ENCODE data around the gene MACROD2. TPM values are rescaled to one million over a fixed set of nuclear protein-coding genes. Genes with fewer than 3 reads are reported as not detected.

The MACROD2 gene
- total RNA-seq, 1 experiment from 2014 or later, result 1.6 TPM

DNA sequence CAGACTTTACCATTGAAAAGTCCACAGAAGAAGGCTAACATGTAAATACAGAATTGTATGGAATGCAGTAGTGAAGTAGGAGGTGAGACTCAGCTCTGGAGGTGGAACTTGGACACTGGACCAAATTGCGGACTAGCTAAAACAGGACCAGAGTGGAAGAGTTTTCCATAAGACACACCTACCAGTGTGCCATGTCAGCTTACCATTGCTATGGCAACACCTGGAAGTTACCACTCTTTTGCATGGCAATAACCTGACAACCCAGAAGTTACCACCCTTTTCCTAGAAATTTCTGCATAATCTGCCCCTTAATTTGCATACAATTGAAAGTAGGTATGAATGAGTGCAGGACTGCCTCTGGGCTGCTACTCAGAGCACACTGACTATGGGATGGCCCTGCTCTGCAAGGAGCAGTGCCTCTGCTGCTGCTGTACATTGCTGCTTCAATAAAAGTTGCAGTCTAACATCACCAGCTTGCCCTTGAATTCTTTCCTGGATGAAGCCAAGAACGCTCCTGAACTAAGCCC lies 911.7 kb downstream of the MACROD2 start:
- no peaks in the 10 kb centered on the region for H3K79me1 ChIP-seq (ENCODE audit: insufficient read depth, low read depth, low read length, poor library complexity, severe bottlenecking)
- H3K27ac Mint-ChIP-seq, result no peak overlapping the region
- no peak overlapping the region for H3K4ac ChIP-seq (ENCODE audit: low read depth, low read length)
- no peak overlapping the region for H2BK12ac ChIP-seq (ENCODE audit: insufficient read length, low read depth, low read length)
- no peak overlapping the region for H3K23ac ChIP-seq (ENCODE audit: insufficient read length, low read depth, low read length)
- no peak for DNase-seq
- H3K56ac ChIP-seq (ENCODE audit: insufficient read length, low read depth, low read length), result no peak overlapping the region
- H4K8ac ChIP-seq (replicated peaks; ENCODE audit: insufficient read length, low read depth, low read length), result no peak overlapping the region
- no CpG with 5 or more reads among the region's 2 CpGs for WGBS (ENCODE audit: extremely low coverage, insufficient read length, low lambda C conversion rate)
- H4K5ac ChIP-seq (ENCODE audit: insufficient read length, low read depth, low read length), result no peak overlapping the region
- TF ChIP-seq, protein P1, sequence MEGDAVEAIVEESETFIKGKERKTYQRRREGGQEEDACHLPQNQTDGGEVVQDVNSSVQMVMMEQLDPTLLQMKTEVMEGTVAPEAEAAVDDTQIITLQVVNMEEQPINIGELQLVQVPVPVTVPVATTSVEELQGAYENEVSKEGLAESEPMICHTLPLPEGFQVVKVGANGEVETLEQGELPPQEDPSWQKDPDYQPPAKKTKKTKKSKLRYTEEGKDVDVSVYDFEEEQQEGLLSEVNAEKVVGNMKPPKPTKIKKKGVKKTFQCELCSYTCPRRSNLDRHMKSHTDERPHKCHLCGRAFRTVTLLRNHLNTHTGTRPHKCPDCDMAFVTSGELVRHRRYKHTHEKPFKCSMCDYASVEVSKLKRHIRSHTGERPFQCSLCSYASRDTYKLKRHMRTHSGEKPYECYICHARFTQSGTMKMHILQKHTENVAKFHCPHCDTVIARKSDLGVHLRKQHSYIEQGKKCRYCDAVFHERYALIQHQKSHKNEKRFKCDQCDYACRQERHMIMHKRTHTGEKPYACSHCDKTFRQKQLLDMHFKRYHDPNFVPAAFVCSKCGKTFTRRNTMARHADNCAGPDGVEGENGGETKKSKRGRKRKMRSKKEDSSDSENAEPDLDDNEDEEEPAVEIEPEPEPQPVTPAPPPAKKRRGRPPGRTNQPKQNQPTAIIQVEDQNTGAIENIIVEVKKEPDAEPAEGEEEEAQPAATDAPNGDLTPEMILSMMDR (conservative IDR thresholded peaks at IDR 0.05), result no peak
- no peaks in the 10 kb centered on the region for H3K9me3 ChIP-seq (ENCODE audit: control insufficient read depth, low read depth, low read length)
- H2BK5ac ChIP-seq (ENCODE audit: insufficient read length, low read length), result no peak overlapping the region
- H2BK20ac ChIP-seq (ENCODE audit: low read depth, low read length, poor library complexity, severe bottlenecking), result no peak overlapping the region
- H2BK120ac ChIP-seq (ENCODE audit: low read depth, low read length, poor library complexity, severe bottlenecking), result no peak overlapping the region
- H4K91ac ChIP-seq (ENCODE audit: insufficient read length, low read depth, low read length), result no peak overlapping the region
- no peaks in the 10 kb centered on the region for H4K20me1 ChIP-seq (ENCODE audit: control insufficient read depth, insufficient read depth, insufficient read length)
- H3K79me2 ChIP-seq (ENCODE audit: insufficient read depth, low read length), result no peaks in the 10 kb centered on the region
- H3K4me1 Mint-ChIP-seq, result peaks cover 11 to 16% of the 10 kb centered on the region in 2 experiments
- H3K18ac ChIP-seq (ENCODE audit: insufficient read length, low read depth, low read length), result no peak overlapping the region
- H3K14ac ChIP-seq (ENCODE audit: insufficient read depth, low read length), result no peak overlapping the region
- H3K4me3 Mint-ChIP-seq, result no peak overlapping the region
- no peaks in the 10 kb centered on the region for H3K27me3 ChIP-seq (ENCODE audit: insufficient read depth, low read length)
- H2AK5ac ChIP-seq (ENCODE audit: insufficient read length, low read length), result no peak overlapping the region
- H3T11ph ChIP-seq (ENCODE audit: low read length), result no peak overlapping the region
- no peaks in the 10 kb centered on the region; a peak in 1 of 7 replicates for H3K36me3 Mint-ChIP-seq (ENCODE audit: insufficient read depth in 1 of 3, low read depth in 3 of 3)
- H3K4me1 ChIP-seq (ENCODE audit: insufficient read depth, low read length), result peaks cover 2% of the 10 kb centered on the region; the same call in 1 of the 2 replicates
- H3K27me3 Mint-ChIP-seq (ENCODE audit: low read depth), result no peaks in the 10 kb centered on the region
- H3K9ac ChIP-seq (ENCODE audit: extremely low read depth, insufficient read length, low read length), result no peak overlapping the region
- H3K4me2 ChIP-seq (ENCODE audit: insufficient read depth, insufficient read length, low read length), result no peak overlapping the region
- H3K27ac ChIP-seq (ENCODE audit: insufficient read length, low read depth, low read length), result no peak overlapping the region
- peaks cover 0 to 3% of the 10 kb centered on the region in 2 experiments; a peak in 1 of 5 replicates for H3K9me3 Mint-ChIP-seq
- H2AFZ ChIP-seq (ENCODE audit: low read length), result no peak overlapping the region
- H3K23me2 ChIP-seq (ENCODE audit: insufficient read length, low read depth, low read length, poor library complexity, severe bottlenecking), result no peaks in the 10 kb centered on the region
- no peak overlapping the region for H2BK15ac ChIP-seq (ENCODE audit: low read depth, low read length)

Measured in H9 (cell line).